SK-N-SH treated with all-trans-retinoic acid at 6 μM for 48 hours (cell line): ENCODE results near the gene FOXF1.

Source experiments
- ATAC-seq: fragments of 200-7000 bp; cut with Tn5 transposase; 3 replicates; pipeline ENCODE4 v1.9.1; 2020; ENCODE audit warnings: mild to moderate bottlenecking, moderate library complexity
- ARNTL ChIP-seq: fragments of 450-650 bp; formaldehyde crosslinking; IDR thresholded peaks from 2 replicates; pipeline ENCODE4 v1.5.0; 2020; ENCODE audit warnings: low read depth, mild to moderate bottlenecking, moderate library complexity, borderline replicate concordance
- BACH2 ChIP-seq: fragments of 250-450 bp; sonication (Bioruptor Pico); IDR thresholded peaks from 2 replicates; pipeline ENCODE4 v1.9.0; 2021; ENCODE audit warnings: mild to moderate bottlenecking, borderline replicate concordance
- CSDC2 ChIP-seq: fragments of 250-450 bp; sonication (Bioruptor Pico); IDR thresholded peaks from 2 replicates; pipeline ENCODE4 v1.5.0; 2020; ENCODE audit warnings: mild to moderate bottlenecking, moderate library complexity
- ISL1 ChIP-seq: fragments of 250-450 bp; sonication (Bioruptor Pico); IDR thresholded peaks from 2 replicates; pipeline ENCODE4 v2.1.2; 2022; ENCODE audit warnings: mild to moderate bottlenecking, moderate library complexity
- OSR1 ChIP-seq: fragments of 250-450 bp; sonication (Bioruptor Pico); IDR thresholded peaks from 2 replicates; pipeline ENCODE4 v1.8.0; 2022; ENCODE audit warnings: moderate library complexity, mild to moderate bottlenecking, inconsistent platforms
- RARB ChIP-seq: fragments of 250-450 bp; sonication (Bioruptor Pico); IDR thresholded peaks from 2 replicates; pipeline ENCODE4 v1.8.0; 2021; ENCODE audit warnings: mild to moderate bottlenecking, moderate library complexity
- TCF4 ChIP-seq: fragments of 250-450 bp; sonication (Bioruptor Pico); IDR thresholded peaks from 2 replicates; pipeline ENCODE4 v1.8.0; 2021; ENCODE audit warnings: mild to moderate bottlenecking, moderate library complexity, borderline replicate concordance
- TOX ChIP-seq: fragments of 250-450 bp; sonication (Bioruptor Pico); IDR thresholded peaks from 2 replicates; pipeline ENCODE4 v1.8.0; 2021; ENCODE audit warnings: mild to moderate bottlenecking, moderate library complexity, borderline replicate concordance
- ZC3H10 ChIP-seq: fragments of 250-450 bp; sonication (Bioruptor Pico); IDR thresholded peaks from 2 replicates; pipeline ENCODE4 v1.5.1; 2021; ENCODE audit warnings: mild to moderate bottlenecking, moderate library complexity
- ZFP3 ChIP-seq: fragments of 250-450 bp; sonication (Bioruptor Pico); IDR thresholded peaks from 2 replicates; pipeline ENCODE4 v1.5.0; 2020; ENCODE audit warnings: mild to moderate bottlenecking, moderate library complexity
- ZFP30 ChIP-seq: fragments of 450-650 bp; formaldehyde crosslinking; IDR thresholded peaks from 2 replicates; pipeline ENCODE4 v1.5.0; 2022; ENCODE audit warnings: mild to moderate bottlenecking, moderate library complexity
- ZNF8 ChIP-seq: fragments of 450-650 bp; formaldehyde crosslinking; IDR thresholded peaks from 2 replicates; pipeline ENCODE4 v1.5.0; 2020; ENCODE audit warnings: mild to moderate bottlenecking, moderate library complexity
- TF ChIP-seq, protein P1 (sequence below): fragments of 250-450 bp; sonication (Bioruptor Pico); IDR thresholded peaks from 2 replicates; pipeline ENCODE4 v1.5.1; 2021; ENCODE audit warnings: mild to moderate bottlenecking, moderate library complexity
- TF ChIP-seq, protein P2 (sequence below): fragments of 250-450 bp; sonication (Bioruptor Pico); IDR thresholded peaks from 2 replicates; pipeline ENCODE4 v1.5.0; 2020; ENCODE audit warnings: mild to moderate bottlenecking, moderate library complexity
- TF ChIP-seq, protein P3 (sequence below): fragments of 250-450 bp; sonication (Bioruptor Pico); IDR thresholded peaks from 2 replicates; pipeline ENCODE4 v1.8.0; 2020; ENCODE audit warnings: mild to moderate bottlenecking, moderate library complexity, borderline replicate concordance
- TF ChIP-seq, protein P4 (sequence below): fragments of 250-450 bp; sonication (Bioruptor Pico); IDR thresholded peaks from 2 replicates; pipeline ENCODE4 v1.5.1; 2020; ENCODE audit warnings: low read depth, mild to moderate bottlenecking, moderate library complexity
- TF ChIP-seq, protein P5 (sequence below): fragments of 250-450 bp; sonication (Bioruptor Pico); IDR thresholded peaks from 2 replicates; pipeline ENCODE4 v1.8.0; 2021; ENCODE audit warnings: low read depth, mild to moderate bottlenecking, moderate library complexity, borderline replicate concordance

Gene FOXF1

DNA sequence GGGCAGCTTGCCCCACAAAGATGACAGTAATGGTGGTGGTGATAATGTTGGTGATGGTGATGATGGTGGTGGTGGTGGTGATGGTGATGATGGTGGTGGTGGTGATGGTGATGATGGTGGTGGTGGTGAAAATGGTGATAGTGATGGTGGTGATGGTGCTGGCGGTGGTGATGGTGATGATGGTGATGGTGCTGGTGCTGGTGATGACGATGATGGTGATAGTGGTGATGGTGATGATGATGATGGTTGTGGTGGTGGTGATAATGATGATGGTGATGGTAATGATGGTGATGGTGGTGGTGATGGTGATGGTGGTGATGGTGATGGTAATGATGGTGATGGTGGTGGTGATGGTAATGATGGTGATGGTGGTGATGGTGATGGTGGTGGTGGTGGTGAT lies 46.3 kb upstream of the FOXF1 start:
- TF ChIP-seq, protein P1, sequence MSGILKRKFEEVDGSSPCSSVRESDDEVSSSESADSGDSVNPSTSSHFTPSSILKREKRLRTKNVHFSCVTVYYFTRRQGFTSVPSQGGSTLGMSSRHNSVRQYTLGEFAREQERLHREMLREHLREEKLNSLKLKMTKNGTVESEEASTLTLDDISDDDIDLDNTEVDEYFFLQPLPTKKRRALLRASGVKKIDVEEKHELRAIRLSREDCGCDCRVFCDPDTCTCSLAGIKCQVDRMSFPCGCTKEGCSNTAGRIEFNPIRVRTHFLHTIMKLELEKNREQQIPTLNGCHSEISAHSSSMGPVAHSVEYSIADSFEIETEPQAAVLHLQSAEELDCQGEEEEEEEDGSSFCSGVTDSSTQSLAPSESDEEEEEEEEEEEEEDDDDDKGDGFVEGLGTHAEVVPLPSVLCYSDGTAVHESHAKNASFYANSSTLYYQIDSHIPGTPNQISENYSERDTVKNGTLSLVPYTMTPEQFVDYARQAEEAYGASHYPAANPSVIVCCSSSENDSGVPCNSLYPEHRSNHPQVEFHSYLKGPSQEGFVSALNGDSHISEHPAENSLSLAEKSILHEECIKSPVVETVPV = no peak
- TF ChIP-seq ZC3H10 (no peak), CSDC2 (no peak), TOX (no peak), ZNF8 (CRISPR knock-in tag) (no peak), ISL1 (CRISPR knock-in tag) (no peak), RARB (no peak), ZFP30 (CRISPR knock-in tag) (no peak), ZFP3 (CRISPR knock-in tag) (no peak), BACH2 (CRISPR knock-in tag) (no peak), TCF4 (CRISPR knock-in tag) (no peak), OSR1 (CRISPR knock-in tag) (no peak)
- TF ChIP-seq, protein P2, sequence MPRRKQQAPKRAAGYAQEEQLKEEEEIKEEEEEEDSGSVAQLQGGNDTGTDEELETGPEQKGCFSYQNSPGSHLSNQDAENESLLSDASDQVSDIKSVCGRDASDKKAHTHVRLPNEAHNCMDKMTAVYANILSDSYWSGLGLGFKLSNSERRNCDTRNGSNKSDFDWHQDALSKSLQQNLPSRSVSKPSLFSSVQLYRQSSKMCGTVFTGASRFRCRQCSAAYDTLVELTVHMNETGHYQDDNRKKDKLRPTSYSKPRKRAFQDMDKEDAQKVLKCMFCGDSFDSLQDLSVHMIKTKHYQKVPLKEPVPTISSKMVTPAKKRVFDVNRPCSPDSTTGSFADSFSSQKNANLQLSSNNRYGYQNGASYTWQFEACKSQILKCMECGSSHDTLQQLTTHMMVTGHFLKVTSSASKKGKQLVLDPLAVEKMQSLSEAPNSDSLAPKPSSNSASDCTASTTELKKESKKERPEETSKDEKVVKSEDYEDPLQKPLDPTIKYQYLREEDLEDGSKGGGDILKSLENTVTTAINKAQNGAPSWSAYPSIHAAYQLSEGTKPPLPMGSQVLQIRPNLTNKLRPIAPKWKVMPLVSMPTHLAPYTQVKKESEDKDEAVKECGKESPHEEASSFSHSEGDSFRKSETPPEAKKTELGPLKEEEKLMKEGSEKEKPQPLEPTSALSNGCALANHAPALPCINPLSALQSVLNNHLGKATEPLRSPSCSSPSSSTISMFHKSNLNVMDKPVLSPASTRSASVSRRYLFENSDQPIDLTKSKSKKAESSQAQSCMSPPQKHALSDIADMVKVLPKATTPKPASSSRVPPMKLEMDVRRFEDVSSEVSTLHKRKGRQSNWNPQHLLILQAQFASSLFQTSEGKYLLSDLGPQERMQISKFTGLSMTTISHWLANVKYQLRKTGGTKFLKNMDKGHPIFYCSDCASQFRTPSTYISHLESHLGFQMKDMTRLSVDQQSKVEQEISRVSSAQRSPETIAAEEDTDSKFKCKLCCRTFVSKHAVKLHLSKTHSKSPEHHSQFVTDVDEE = no peak
- TF ChIP-seq, protein P3, sequence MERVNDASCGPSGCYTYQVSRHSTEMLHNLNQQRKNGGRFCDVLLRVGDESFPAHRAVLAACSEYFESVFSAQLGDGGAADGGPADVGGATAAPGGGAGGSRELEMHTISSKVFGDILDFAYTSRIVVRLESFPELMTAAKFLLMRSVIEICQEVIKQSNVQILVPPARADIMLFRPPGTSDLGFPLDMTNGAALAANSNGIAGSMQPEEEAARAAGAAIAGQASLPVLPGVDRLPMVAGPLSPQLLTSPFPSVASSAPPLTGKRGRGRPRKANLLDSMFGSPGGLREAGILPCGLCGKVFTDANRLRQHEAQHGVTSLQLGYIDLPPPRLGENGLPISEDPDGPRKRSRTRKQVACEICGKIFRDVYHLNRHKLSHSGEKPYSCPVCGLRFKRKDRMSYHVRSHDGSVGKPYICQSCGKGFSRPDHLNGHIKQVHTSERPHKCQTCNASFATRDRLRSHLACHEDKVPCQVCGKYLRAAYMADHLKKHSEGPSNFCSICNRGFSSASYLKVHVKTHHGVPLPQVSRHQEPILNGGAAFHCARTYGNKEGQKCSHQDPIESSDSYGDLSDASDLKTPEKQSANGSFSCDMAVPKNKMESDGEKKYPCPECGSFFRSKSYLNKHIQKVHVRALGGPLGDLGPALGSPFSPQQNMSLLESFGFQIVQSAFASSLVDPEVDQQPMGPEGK (CRISPR knock-in tag) = no peak
- TF ChIP-seq, protein P4, sequence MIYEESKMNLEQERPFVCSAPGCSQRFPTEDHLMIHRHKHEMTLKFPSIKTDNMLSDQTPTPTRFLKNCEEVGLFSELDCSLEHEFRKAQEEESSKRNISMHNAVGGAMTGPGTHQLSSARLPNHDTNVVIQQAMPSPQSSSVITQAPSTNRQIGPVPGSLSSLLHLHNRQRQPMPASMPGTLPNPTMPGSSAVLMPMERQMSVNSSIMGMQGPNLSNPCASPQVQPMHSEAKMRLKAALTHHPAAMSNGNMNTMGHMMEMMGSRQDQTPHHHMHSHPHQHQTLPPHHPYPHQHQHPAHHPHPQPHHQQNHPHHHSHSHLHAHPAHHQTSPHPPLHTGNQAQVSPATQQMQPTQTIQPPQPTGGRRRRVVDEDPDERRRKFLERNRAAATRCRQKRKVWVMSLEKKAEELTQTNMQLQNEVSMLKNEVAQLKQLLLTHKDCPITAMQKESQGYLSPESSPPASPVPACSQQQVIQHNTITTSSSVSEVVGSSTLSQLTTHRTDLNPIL (CRISPR knock-in tag) = no peak
- TF ChIP-seq, protein P5, sequence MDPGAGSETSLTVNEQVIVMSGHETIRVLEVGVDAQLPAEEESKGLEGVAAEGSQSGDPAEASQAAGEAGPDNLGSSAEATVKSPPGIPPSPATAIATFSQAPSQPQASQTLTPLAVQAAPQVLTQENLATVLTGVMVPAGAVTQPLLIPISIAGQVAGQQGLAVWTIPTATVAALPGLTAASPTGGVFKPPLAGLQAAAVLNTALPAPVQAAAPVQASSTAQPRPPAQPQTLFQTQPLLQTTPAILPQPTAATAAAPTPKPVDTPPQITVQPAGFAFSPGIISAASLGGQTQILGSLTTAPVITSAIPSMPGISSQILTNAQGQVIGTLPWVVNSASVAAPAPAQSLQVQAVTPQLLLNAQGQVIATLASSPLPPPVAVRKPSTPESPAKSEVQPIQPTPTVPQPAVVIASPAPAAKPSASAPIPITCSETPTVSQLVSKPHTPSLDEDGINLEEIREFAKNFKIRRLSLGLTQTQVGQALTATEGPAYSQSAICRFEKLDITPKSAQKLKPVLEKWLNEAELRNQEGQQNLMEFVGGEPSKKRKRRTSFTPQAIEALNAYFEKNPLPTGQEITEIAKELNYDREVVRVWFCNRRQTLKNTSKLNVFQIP (CRISPR knock-in tag) = no peak
- TF ChIP-seq, all 23 proteins: peak for 0
- ATAC-seq = no peak

DNA sequence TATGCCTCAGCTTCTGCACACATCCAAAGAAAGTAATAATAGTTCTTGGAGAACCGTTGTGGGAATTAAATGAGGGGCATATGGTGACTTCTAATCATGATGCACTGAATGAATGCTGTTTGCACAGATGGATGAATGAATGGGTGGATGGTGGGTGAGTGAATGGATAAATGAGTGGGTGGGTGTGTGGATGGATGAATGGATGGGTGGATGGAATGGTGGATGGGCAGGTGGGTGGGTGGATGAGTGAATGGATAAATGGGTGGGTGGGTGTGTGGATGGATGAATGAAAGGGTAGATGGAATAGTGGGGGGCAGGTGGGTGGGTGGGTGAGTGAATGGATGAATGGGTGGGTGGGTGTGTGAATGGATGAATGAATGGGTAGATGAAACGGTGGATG lies 44.9 kb upstream of the FOXF1 start:
- no peak for ATAC-seq
- TF ChIP-seq ARNTL = no peak
- TF ChIP-seq, protein P2 = no peak
- TF ChIP-seq, protein P4 (CRISPR knock-in tag) = no peak
- no peak for TF ChIP-seq ZFP3 (CRISPR knock-in tag)
- no peak for TF ChIP-seq BACH2 (CRISPR knock-in tag)
- TF ChIP-seq, protein P5 (CRISPR knock-in tag) = no peak
- TF ChIP-seq, protein P1 = no peak
